Caco-2 (cell line): ENCODE measurements around the gene KIAA0930. TPM values are rescaled to one million over a fixed set of nuclear protein-coding genes. Genes with fewer than 3 reads are reported as not detected.

ENCODE experiments used
- BruUV-seq: library from RNA; stranded (reverse); fragments of 400-500 nt; replicated peaks from 2 replicates; lab custom pipeline; 2021; lab: Mats Ljungman, UMichigan
- CTCF ChIA-PET: fragments of 300-600 bp; sonication (Branson Sonifier 250); formaldehyde crosslinking; loops from one replicate; lab custom pipeline; 2022; ENCODE audit warnings: antibody characterized with exemption; lab: Charles Lee
- POLR2A ChIA-PET: fragments of 300-600 bp; sonication (Branson Sonifier 250); formaldehyde crosslinking; loops from one replicate; lab custom pipeline; 2022; ENCODE audit warnings: antibody characterized with exemption; lab: Charles Lee
- DNase-seq, 2 experiments: peaks; one replicate each; pipeline versions ENCODE4 v3.0.0 to v3.0.0-alpha.2; 2020 to 2022
- H3K27me3 ChIP-seq: replicated peaks from 2 replicates; pipeline ENCODE4 v1.6.0; 2011; ENCODE audit warnings: low read length; ENCODE audit not compliant: control insufficient read depth, insufficient read depth
- H3K36me3 ChIP-seq: 2 replicates; pipeline ENCODE4 v1.5.1; 2011; ENCODE audit warnings: low read length; ENCODE audit not compliant: control insufficient read depth, insufficient read depth
- H3K4me1 ChIP-seq: fragments of 250-450 bp; sonication (Bioruptor Pico); 2 replicates; pipeline ENCODE4 v1.5.1; 2020; ENCODE audit warnings: mild to moderate bottlenecking
- H3K4me3 ChIP-seq: 2 replicates; pipeline ENCODE4 v1.5.1; 2011; ENCODE audit warnings: low read depth, mild to moderate bottlenecking, control low read depth, low read length
- H3K9me3 ChIP-seq: fragments of 250-450 bp; sonication (Bioruptor Pico); 2 replicates; pipeline ENCODE4 v1.5.1; 2020; ENCODE audit warnings: mild to moderate bottlenecking, moderate library complexity
- H3K27ac Mint-ChIP-seq: one replicate; pipeline ENCODE4 v1.8.0; 2022; ENCODE audit warnings: mixed read lengths; ENCODE audit not compliant: unreplicated experiment
- H3K27me3 Mint-ChIP-seq: one replicate; pipeline ENCODE4 v1.8.0; 2022; ENCODE audit warnings: mixed read lengths; ENCODE audit not compliant: insufficient read depth, unreplicated experiment
- H3K36me3 Mint-ChIP-seq: one replicate; pipeline ENCODE4 v1.8.0; 2022; ENCODE audit warnings: mild to moderate bottlenecking, mixed read lengths; ENCODE audit not compliant: insufficient read depth, unreplicated experiment
- H3K4me1 Mint-ChIP-seq: one replicate; pipeline ENCODE4 v1.8.0; 2022; ENCODE audit warnings: low read depth, mixed read lengths; ENCODE audit not compliant: unreplicated experiment
- H3K4me3 Mint-ChIP-seq: one replicate; pipeline ENCODE4 v1.8.0; 2022; ENCODE audit warnings: mild to moderate bottlenecking, moderate library complexity, mixed read lengths; ENCODE audit not compliant: unreplicated experiment
- H3K9me3 Mint-ChIP-seq: one replicate; pipeline ENCODE4 v1.8.0; 2022; ENCODE audit warnings: mixed read lengths; ENCODE audit not compliant: unreplicated experiment
- intact Hi-C: fragments of 100-400 bp; cut with micrococcal nuclease; formaldehyde crosslinking; loops from one replicate; pipeline ENCODE4 v1.10.0; 2022; ENCODE audit not compliant: unreplicated experiment
- total RNA-seq: library from RNA; stranded (reverse); gene quantifications from 2 replicates; pipeline ENCODE4 v1.2.3, GENCODE V29; 2022
- TF ChIP-seq, protein P1 (sequence below), 2 experiments: fragments of 200-600 bp in 1 of 2; IDR thresholded peaks; 1 replicate in 1 of 2; 2 replicates in 1 of 2; pipeline versions ENCODE4 v1.5.1 to v1.8.0; 2011 to 2022; ENCODE audit warnings: antibody characterized with exemption in 1 of 2, control low read depth in 1 of 2, inconsistent platforms in 1 of 2, low read depth in 1 of 2, low read length in 1 of 2, mild to moderate bottlenecking in 1 of 2, moderate library complexity in 1 of 2; ENCODE audit not compliant: insufficient read depth in 1 of 2, severe bottlenecking in 1 of 2, unreplicated experiment in 1 of 2

The KIAA0930 gene
- total RNA-seq, 1 experiment from 2014 or later: 34.7 TPM

GRCh38 chr22:45183974-45184373 is 56.7 kb downstream of the KIAA0930 start:
- ChIA-PET POLR2A (no interaction called here), CTCF (no interaction called here)
- Histone ChIP-seq H3K27me3 (no peaks in the 10 kb centered on the region), H3K36me3 (peaks cover 6% of the 10 kb centered on the region), H3K4me3 (no peak overlapping the region), H3K9me3 (no peaks in the 10 kb centered on the region), H3K4me1 (no peaks in the 10 kb centered on the region; the same call in 1 of the 2 replicates)
- TF ChIP-seq, protein P1, sequence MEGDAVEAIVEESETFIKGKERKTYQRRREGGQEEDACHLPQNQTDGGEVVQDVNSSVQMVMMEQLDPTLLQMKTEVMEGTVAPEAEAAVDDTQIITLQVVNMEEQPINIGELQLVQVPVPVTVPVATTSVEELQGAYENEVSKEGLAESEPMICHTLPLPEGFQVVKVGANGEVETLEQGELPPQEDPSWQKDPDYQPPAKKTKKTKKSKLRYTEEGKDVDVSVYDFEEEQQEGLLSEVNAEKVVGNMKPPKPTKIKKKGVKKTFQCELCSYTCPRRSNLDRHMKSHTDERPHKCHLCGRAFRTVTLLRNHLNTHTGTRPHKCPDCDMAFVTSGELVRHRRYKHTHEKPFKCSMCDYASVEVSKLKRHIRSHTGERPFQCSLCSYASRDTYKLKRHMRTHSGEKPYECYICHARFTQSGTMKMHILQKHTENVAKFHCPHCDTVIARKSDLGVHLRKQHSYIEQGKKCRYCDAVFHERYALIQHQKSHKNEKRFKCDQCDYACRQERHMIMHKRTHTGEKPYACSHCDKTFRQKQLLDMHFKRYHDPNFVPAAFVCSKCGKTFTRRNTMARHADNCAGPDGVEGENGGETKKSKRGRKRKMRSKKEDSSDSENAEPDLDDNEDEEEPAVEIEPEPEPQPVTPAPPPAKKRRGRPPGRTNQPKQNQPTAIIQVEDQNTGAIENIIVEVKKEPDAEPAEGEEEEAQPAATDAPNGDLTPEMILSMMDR (IDR thresholded peaks at IDR 0.05; ENCODE audit: insufficient read depth in 1 of 2, low read depth in 1 of 2, low read length in 1 of 2, severe bottlenecking in 1 of 2, unreplicated experiment in 1 of 2): no peak
- no peak overlapping the region for H3K4me3 Mint-ChIP-seq
- H3K27me3 Mint-ChIP-seq: no peaks in the 10 kb centered on the region
- intact Hi-C loops: no loop called here
- BruUV-seq: no TSS peak
- H3K4me1 Mint-ChIP-seq: peaks cover 4% of the 10 kb centered on the region
- no peak overlapping the region for H3K27ac Mint-ChIP-seq
- DNase-seq: no peak
- H3K9me3 Mint-ChIP-seq: no peaks in the 10 kb centered on the region
- peaks cover 91% of the 10 kb centered on the region for H3K36me3 Mint-ChIP-seq

- Histone ChIP-seq H3K4me1 (no peaks in the 10 kb centered on the region), H3K9me3 (no peaks in the 10 kb centered on the region), H3K36me3 (peaks cover 7% of the 10 kb centered on the region), H3K27me3 (no peaks in the 10 kb centered on the region), H3K4me3 (no peak overlapping the region)
- no peak for DNase-seq
- Mint-ChIP-seq H3K4me1 (no peaks in the 10 kb centered on the region), H3K27ac (no peak overlapping the region), H3K4me3 (no peak overlapping the region), H3K27me3 (no peaks in the 10 kb centered on the region), H3K36me3 (peaks cover 95% of the 10 kb centered on the region), H3K9me3 (no peaks in the 10 kb centered on the region)
- BruUV-seq: no TSS peak
- TF ChIP-seq, protein P1 (IDR thresholded peaks at IDR 0.05; ENCODE audit: insufficient read depth in 1 of 2, low read depth in 1 of 2, low read length in 1 of 2, severe bottlenecking in 1 of 2, unreplicated experiment in 1 of 2): no peak
- intact Hi-C loops: no loop called here
- POLR2A ChIA-PET: no interaction called here
- CTCF ChIA-PET: no interaction called here
Observed at GRCh38 chr22:45181766-45182165, 58.9 kb downstream of the KIAA0930 start.

GRCh38 chr22:45181240-45181639 is 59.5 kb downstream of the KIAA0930 start:
- CTCF ChIA-PET: no interaction called here
- TF ChIP-seq, protein P1 (IDR thresholded peaks at IDR 0.05; ENCODE audit: insufficient read depth in 1 of 2, low read depth in 1 of 2, low read length in 1 of 2, severe bottlenecking in 1 of 2, unreplicated experiment in 1 of 2): no peak
- DNase-seq: no peak

More at GRCh38 chr22:45181240-45181639, 59.5 kb downstream of the KIAA0930 start:
- no peaks in the 10 kb centered on the region for H3K4me1 ChIP-seq
- Mint-ChIP-seq H3K4me1 (no peaks in the 10 kb centered on the region), H3K9me3 (no peaks in the 10 kb centered on the region), H3K36me3 (peaks cover 99% of the 10 kb centered on the region), H3K27ac (no peak overlapping the region), H3K4me3 (no peak overlapping the region), H3K27me3 (no peaks in the 10 kb centered on the region)
- H3K36me3 ChIP-seq: peaks cover 7% of the 10 kb centered on the region
- intact Hi-C loops: no loop called here
- POLR2A ChIA-PET: interaction anchor here (0.5 to 0.7 kb wide), 2 partner anchors 40 to 50 kb away, joined by 3 to 5 read pairs; no protein-coding TSS in a partner anchor
- H3K9me3 ChIP-seq: no peaks in the 10 kb centered on the region
- no TSS peak for BruUV-seq
- no peaks in the 10 kb centered on the region for H3K27me3 ChIP-seq
- H3K4me3 ChIP-seq: no peak overlapping the region
